ENCODE results near the gene SEBOX. TPM values are rescaled to one million over a fixed set of nuclear protein-coding genes. Genes with fewer than 3 reads are reported as not detected.

The SEBOX gene
- total RNA-seq, 4 donors from 2014 or later, result not detected

DNA sequence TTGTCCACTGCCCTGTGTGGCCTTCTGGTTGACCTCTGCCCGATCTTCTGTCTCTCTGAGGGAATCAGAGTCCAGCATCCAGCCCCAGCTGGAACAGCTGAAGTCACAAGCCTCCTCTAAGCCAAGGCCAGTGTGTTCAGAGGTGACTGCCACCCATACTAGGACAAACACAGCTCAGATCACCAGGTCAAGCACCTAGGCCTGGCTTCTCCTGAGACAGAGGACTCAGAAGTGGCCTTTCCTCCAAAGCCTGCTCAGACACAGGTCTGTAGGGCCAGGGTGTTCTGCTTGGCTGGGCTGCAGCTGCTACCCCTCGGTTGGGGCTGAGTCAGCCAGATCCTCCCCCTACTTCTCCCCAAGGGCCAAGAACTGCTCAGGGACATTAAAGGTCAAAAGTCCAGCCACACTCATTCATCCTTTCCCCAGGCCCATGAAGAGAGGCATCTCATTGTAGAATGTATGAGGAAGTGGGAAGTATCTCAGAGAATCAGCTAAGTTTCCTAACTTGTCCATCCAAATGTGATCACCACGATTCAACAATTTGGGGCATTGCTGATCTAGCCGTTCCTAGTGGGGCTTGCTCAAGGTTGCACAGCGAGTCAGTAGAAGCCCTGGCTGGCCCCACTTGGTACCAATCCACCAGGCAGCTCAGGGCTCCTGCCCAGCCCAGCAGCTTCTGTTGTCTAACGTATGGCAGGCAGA lies 33.4 kb upstream of the SEBOX start:
- Histone ChIP-seq H3K36me3 (peaks cover 0 to 95% of the 10 kb centered on the region in 2 donors), H3K4me1 (no peaks in the 10 kb centered on the region), H3K4me3 (no peak overlapping the region), H3K9me3 (no peaks in the 10 kb centered on the region), H3K27ac (no peak overlapping the region), H3K27me3 (no peaks in the 10 kb centered on the region)
- peak; percentile 15 for ATAC-seq
- TF ChIP-seq, protein P1, sequence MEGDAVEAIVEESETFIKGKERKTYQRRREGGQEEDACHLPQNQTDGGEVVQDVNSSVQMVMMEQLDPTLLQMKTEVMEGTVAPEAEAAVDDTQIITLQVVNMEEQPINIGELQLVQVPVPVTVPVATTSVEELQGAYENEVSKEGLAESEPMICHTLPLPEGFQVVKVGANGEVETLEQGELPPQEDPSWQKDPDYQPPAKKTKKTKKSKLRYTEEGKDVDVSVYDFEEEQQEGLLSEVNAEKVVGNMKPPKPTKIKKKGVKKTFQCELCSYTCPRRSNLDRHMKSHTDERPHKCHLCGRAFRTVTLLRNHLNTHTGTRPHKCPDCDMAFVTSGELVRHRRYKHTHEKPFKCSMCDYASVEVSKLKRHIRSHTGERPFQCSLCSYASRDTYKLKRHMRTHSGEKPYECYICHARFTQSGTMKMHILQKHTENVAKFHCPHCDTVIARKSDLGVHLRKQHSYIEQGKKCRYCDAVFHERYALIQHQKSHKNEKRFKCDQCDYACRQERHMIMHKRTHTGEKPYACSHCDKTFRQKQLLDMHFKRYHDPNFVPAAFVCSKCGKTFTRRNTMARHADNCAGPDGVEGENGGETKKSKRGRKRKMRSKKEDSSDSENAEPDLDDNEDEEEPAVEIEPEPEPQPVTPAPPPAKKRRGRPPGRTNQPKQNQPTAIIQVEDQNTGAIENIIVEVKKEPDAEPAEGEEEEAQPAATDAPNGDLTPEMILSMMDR (IDR thresholded peaks at IDR 0.05), result no peak
- TF ChIP-seq POLR2A (IDR thresholded peaks at IDR 0.05) (no peak), POLR2AphosphoS5 (IDR thresholded peaks at IDR 0.05) (no peak), EP300 (IDR thresholded peaks at IDR 0.05) (no peak)
- 59 to 80% methylated on average over 1 to 5 of the region's 6 CpGs for WGBS, 2 donors (ENCODE audit: low coverage in 1 of 2)

DNA sequence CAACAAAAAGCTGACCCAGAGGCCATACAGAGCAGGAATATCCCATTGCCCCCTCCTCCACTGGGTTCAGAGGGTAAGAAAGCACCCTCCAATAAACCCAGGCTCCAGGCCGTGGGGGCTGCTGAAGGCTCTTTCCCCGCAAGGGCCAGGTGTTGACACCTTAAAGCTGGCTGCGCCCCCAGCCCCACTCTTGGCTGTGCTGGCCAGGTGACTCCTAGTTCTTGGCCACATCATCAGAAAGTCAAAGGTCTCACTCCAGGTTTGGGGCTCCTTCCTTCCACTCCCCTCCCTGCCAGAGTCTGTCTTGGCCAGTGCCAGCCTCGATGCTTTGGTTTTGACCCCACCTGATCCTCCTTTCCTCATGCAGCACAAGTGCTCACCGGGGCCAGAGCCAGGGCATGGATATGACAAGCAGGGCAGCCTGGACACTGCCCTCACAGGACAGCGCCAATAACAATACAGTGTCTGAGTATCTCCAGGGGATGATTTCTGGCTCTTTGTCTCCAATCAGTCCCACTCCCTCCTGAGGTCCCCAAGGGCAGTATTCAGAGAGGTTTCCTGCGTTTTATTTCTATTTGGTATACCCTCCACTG lies 32.8 kb upstream of the SEBOX start:
- no peak for ATAC-seq

DNA sequence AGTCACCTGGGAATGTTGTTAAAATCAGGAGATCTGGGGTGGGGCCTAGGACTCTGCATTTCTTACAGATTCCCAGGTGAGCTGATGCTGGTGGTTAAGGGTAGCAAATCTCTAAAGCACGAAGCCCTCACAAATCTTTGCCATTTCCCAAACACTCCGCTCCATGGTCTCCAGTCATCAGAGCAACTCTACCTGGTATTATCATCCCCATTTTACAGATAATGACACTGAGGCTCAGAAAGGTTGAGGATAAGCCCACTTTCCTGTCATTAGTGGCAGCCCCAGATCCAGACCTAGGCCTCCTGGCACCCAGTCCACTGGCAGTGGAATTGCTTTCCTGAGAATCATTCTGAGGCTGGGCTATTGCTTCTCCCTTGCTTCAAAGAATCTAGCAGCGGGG lies 32.3 kb upstream of the SEBOX start:
- Histone ChIP-seq H3K36me3 (peaks cover 0 to 95% of the 10 kb centered on the region in 2 donors), H3K27ac (no peak overlapping the region), H3K9me3 (no peaks in the 10 kb centered on the region), H3K4me1 (no peaks in the 10 kb centered on the region), H3K4me3 (no peak overlapping the region), H3K27me3 (no peaks in the 10 kb centered on the region)
- 100% methylated on average over 1 to 2 of the region's 3 CpGs for WGBS, 2 donors (ENCODE audit: low coverage in 1 of 2)
- TF ChIP-seq, protein P1 (IDR thresholded peaks at IDR 0.05), result no peak
- no peak for TF ChIP-seq POLR2A (IDR thresholded peaks at IDR 0.05)
- no peak for ATAC-seq

More for the DNA sequence above, 32.8 kb upstream of the SEBOX start:
- Histone ChIP-seq H3K4me1 (no peaks in the 10 kb centered on the region), H3K36me3 (peaks cover 0 to 95% of the 10 kb centered on the region in 2 donors), H3K9me3 (no peaks in the 10 kb centered on the region), H3K27me3 (no peaks in the 10 kb centered on the region), H3K27ac (no peak overlapping the region), H3K4me3 (no peak overlapping the region)
- TF ChIP-seq, protein P1 (IDR thresholded peaks at IDR 0.05), result no peak
- TF ChIP-seq EP300 (IDR thresholded peaks at IDR 0.05) (no peak), POLR2AphosphoS5 (IDR thresholded peaks at IDR 0.05) (no peak), POLR2A (IDR thresholded peaks at IDR 0.05) (no peak)
- 74 to 80% methylated on average over 2 to 6 of the region's 7 CpGs for WGBS, 2 donors (ENCODE audit: low coverage in 1 of 2)

DNA sequence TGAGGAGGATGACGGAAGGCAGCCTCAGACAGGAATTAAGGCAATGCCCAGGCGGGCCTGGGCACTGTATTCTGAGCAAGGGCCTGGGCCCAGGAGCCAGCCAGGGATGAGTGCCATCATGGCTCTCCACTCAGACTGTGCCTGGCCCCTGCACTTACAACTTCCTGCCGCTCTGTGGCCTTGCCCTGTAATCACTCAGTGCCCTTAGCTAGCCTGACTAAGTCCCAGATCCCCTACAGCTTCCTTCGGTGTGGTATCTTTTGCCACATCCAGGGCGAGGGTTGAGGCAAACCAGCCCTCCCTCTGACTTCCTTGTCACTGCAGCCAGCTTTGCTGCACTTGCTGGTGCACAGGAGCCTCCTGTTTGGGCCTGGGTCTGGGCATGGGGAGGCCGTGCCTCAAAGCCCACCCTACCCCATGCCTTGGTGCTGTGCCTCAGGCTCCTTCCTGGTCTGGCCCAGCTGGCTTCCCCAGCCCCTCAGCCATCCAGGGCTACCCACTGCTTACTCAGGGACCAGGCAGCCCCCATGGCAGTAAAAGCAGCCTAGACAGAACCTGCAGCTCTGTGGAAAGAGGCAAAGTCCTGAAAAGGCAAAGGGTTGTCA lies 31.7 kb upstream of the SEBOX start:
- Histone ChIP-seq H3K36me3 (peaks cover 0 to 95% of the 10 kb centered on the region in 2 donors), H3K4me3 (no peak overlapping the region), H3K27me3 (no peaks in the 10 kb centered on the region), H3K9me3 (no peaks in the 10 kb centered on the region), H3K27ac (no peak overlapping the region), H3K4me1 (no peaks in the 10 kb centered on the region)
- WGBS, 2 donors (ENCODE audit: low coverage in 1 of 2), result 70 to 80% methylated on average over 1 to 4 of the region's 6 CpGs
- no peak for TF ChIP-seq POLR2AphosphoS5 (IDR thresholded peaks at IDR 0.05)
- TF ChIP-seq POLR2A (IDR thresholded peaks at IDR 0.05), result no peak
- no peak for TF ChIP-seq EP300 (IDR thresholded peaks at IDR 0.05)
- TF ChIP-seq, protein P1 (IDR thresholded peaks at IDR 0.05), result no peak
- no peak for ATAC-seq

All from gastroesophageal sphincter (tissue), 4 donors.